HCT116 (cell line): ENCODE measurements around the gene SLC24A3. TPM values are rescaled to one million over a fixed set of nuclear protein-coding genes. Genes with fewer than 3 reads are reported as not detected.

ENCODE experiments used
- ATAC-seq: fragments of 200-7000 bp; cut with Tn5 transposase; 2 replicates; pipeline ENCODE4 v1.9.1; 2020; ENCODE audit warnings: mild to moderate bottlenecking, moderate library complexity
- BruUV-seq: library from RNA; stranded (reverse); fragments of 400-500 nt; replicated peaks from 2 replicates; lab custom pipeline; 2021; lab: Mats Ljungman, UMichigan
- CTCF ChIA-PET: fragments of 300-600 bp; sonication (Branson Sonifier 250); formaldehyde crosslinking; loops from one replicate; lab custom pipeline; 2021; ENCODE audit warnings: antibody characterized with exemption; lab: Charles Lee
- POLR2A ChIA-PET: fragments of 300-600, 350-600 bp; sonication (Branson Sonifier 250); formaldehyde crosslinking; loops from one replicate; lab custom pipeline; 2021; ENCODE audit warnings: antibody characterized with exemption; lab: Charles Lee
- RAD21 ChIA-PET, 2 experiments: fragments of 300-600 bp; sonication (Branson Sonifier 250); formaldehyde crosslinking; loops; one replicate each; lab custom pipeline; 2023; ENCODE audit warnings: low total read pairs in 2 of 2; ENCODE audit not compliant: uncharacterized antibody in 2 of 2, unreplicated experiment in 2 of 2, low non-redundant PET in 1 of 2; lab: Charles Lee
- DNase-seq: peaks from one replicate; pipeline ENCODE4 v3.0.0-alpha.2; 2010; ENCODE audit warnings: low read depth, low spot score
- H2AFZ ChIP-seq: fragments of 200-600 bp; shearing (Covaris generic), sonication (generic); 2 replicates; pipeline ENCODE4 v1.6.1; 2017; ENCODE audit warnings: low read depth, mixed run types, mixed read lengths, antibody characterized with exemption, low read length; ENCODE audit not compliant: poor library complexity, severe bottlenecking
- H3K27ac ChIP-seq: 2 replicates; pipeline ENCODE4 v1.5.1; 2012; ENCODE audit warnings: low read depth, low read length
- H3K27me3 ChIP-seq: fragments of 200-600 bp; sonication (generic); 2 replicates; pipeline ENCODE4 v1.6.1; 2016; ENCODE audit warnings: mixed run types, low read length, mixed read lengths; ENCODE audit not compliant: insufficient read depth
- H3K36me3 ChIP-seq, 2 experiments: fragments of 200-500 bp in 1 of 2; fragments of 200-600 bp in 1 of 2; sonication (Bioruptor generic) in 1 of 2; sonication (generic) in 1 of 2; 2 replicates each; pipeline versions ENCODE4 v1.5.1 to v1.6.1; 2014 to 2016; ENCODE audit warnings: low read length in 2 of 2, inconsistent platforms in 1 of 2, mixed read lengths in 1 of 2, mixed run types in 1 of 2; ENCODE audit not compliant: insufficient read depth in 2 of 2, control insufficient read depth in 1 of 2
- H3K4me1 ChIP-seq, 2 experiments: fragments of 200-600 bp in 1 of 2; sonication (generic) in 1 of 2; 2 replicates each; pipeline versions ENCODE4 v1.5.1 to v1.6.1; 2012 to 2017; ENCODE audit warnings: low read length in 2 of 2, inconsistent platforms in 1 of 2, mild to moderate bottlenecking in 1 of 2, mixed read lengths in 1 of 2, mixed run types in 1 of 2, moderate library complexity in 1 of 2; ENCODE audit not compliant: insufficient read depth in 2 of 2, control insufficient read depth in 1 of 2
- H3K4me2 ChIP-seq: fragments of 200-600 bp; sonication (generic); 2 replicates; pipeline ENCODE4 v1.6.1; 2017; ENCODE audit warnings: mixed run types, low read length, mixed read lengths
- H3K4me3 ChIP-seq, 2 experiments: fragments of 200-600 bp in 1 of 2; sonication (generic) in 1 of 2; replicated peaks in 1 of 2; 2 replicates each; pipeline ENCODE4 v1.5.1; 2011 to 2016; ENCODE audit warnings: low read length in 2 of 2, control low read depth in 1 of 2, low read depth in 1 of 2, mild to moderate bottlenecking in 1 of 2, mixed read lengths in 1 of 2, mixed run types in 1 of 2
- H3K79me2 ChIP-seq: fragments of 200-600 bp; sonication (generic); 2 replicates; pipeline ENCODE4 v1.6.1; 2017; ENCODE audit warnings: mild to moderate bottlenecking, mixed run types, low read length, moderate library complexity, mixed read lengths; ENCODE audit not compliant: insufficient read depth
- H3K9ac ChIP-seq: fragments of 200-600 bp; sonication (generic); 2 replicates; pipeline ENCODE4 v1.6.1; 2016; ENCODE audit warnings: low read length, mixed read lengths
- H3K9me2 ChIP-seq: fragments of 200-600 bp; sonication (generic), shearing (Covaris generic); 2 replicates; pipeline ENCODE4 v1.6.1; 2017; ENCODE audit warnings: mixed run types, mild to moderate bottlenecking, moderate library complexity; ENCODE audit not compliant: insufficient read depth
- H3K9me3 ChIP-seq, 2 experiments: fragments of 200-500 bp in 1 of 2; fragments of 200-600 bp in 1 of 2; sonication (Bioruptor generic) in 1 of 2; sonication (generic) in 1 of 2; 2 replicates each; pipeline ENCODE4 v1.6.1; 2014 to 2017; ENCODE audit warnings: low read length in 2 of 2, mixed read lengths in 2 of 2, inconsistent platforms in 1 of 2, low read depth in 1 of 2, mild to moderate bottlenecking in 1 of 2, mixed run types in 1 of 2, moderate library complexity in 1 of 2; ENCODE audit not compliant: control insufficient read depth in 1 of 2, insufficient read depth in 1 of 2
- H4K20me1 ChIP-seq: fragments of 200-600 bp; sonication (generic), shearing (Covaris generic); 2 replicates; pipeline ENCODE4 v1.6.1; 2017; ENCODE audit warnings: mixed run types, mild to moderate bottlenecking, moderate library complexity; ENCODE audit not compliant: insufficient read depth
- EZH2 ChIP-seq: fragments of 200-600 bp; sonication (generic); IDR thresholded peaks from 2 replicates; pipeline ENCODE4 v1.6.1; 2017; ENCODE audit warnings: antibody characterized with exemption, mixed run types
- JUND ChIP-seq: IDR thresholded peaks from 2 replicates; pipeline ENCODE4 v1.6.1; 2012
- POLR2A ChIP-seq: IDR thresholded peaks from 2 replicates; pipeline ENCODE4 v1.7.0; 2011; ENCODE audit warnings: borderline replicate concordance; ENCODE audit not compliant: insufficient read depth, insufficient read length; ENCODE audit errors: extremely low read depth
- RAD21 ChIP-seq: IDR thresholded peaks from 2 replicates; pipeline ENCODE4 v1.6.1; 2012; ENCODE audit warnings: low read depth, mild to moderate bottlenecking
- intact Hi-C: fragments of 100-400 bp; cut with micrococcal nuclease; formaldehyde crosslinking; loops from 2 replicates; pipeline ENCODE4 v1.10.0; 2022
- total RNA-seq: library from RNA; stranded (reverse); gene quantifications from one replicate; pipeline ENCODE4 v1.2.1, GENCODE V29; 2021; ENCODE audit not compliant: unreplicated experiment
- TF ChIP-seq, protein P1 (sequence below): IDR thresholded peaks from 2 replicates; pipeline ENCODE4 v1.6.1; 2012
- TF ChIP-seq, protein P2 (sequence below), 3 experiments: fragments of 200-600 bp in 1 of 3; sonication (generic) in 1 of 3; IDR thresholded peaks in 2 of 3; conservative IDR thresholded peaks in 1 of 3; 2 replicates each; pipeline ENCODE4 v1.5.1; 2012 to 2017; ENCODE audit warnings: low read depth in 2 of 3, low read length in 2 of 3, antibody characterized with exemption in 1 of 3, borderline replicate concordance in 1 of 3, control low read depth in 1 of 3, mild to moderate bottlenecking in 1 of 3, mixed read lengths in 1 of 3, mixed run types in 1 of 3, moderate library complexity in 1 of 3; ENCODE audit not compliant: insufficient read depth in 1 of 3

SLC24A3 gene
- total RNA-seq, 1 experiment from 2014 or later, result not detected

DNA sequence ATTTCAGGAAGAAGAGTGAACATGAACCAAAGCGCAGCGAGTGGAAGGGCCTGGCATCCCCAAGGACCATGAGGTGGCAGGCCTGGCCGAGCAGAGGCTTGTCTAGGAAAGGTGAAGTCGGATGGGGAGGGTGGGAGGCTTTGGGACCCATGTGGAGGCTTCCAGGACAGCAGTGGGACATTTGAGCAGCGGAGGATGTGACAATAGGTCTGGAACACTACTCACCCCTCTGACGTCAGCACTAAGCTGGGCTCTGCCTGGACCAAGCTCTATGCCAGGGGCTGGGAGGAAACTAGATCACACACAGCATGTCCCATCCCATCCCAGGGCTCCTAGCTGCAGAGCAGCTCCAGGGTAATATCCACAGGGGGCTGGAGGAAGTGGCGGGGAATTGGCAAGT, 370.3 kb downstream of the SLC24A3 start:
- BruUV-seq, result no TSS peak
- H3K9ac ChIP-seq, result no peak overlapping the region
- no peaks in the 10 kb centered on the region for H3K9me3 ChIP-seq
- H3K36me3 ChIP-seq, result no peaks in the 10 kb centered on the region
- intact Hi-C loops, result loop anchor here (1.0 to 10.0 kb wide), 2 partner anchors 377 to 1168 kb away; no protein-coding TSS in a partner anchor
- H3K27ac ChIP-seq, result no peak overlapping the region
- no peak for DNase-seq
- ATAC-seq, result no peak
- H3K27me3 ChIP-seq, result peaks cover 37% of the 10 kb centered on the region
- CTCF ChIA-PET, result interaction anchor here (2.0 kb wide), 1 partner anchor 377 kb away, joined by 15 read pairs; no protein-coding TSS in a partner anchor
- no peak overlapping the region for H2AFZ ChIP-seq
- H3K79me2 ChIP-seq, result no peaks in the 10 kb centered on the region
- H3K9me2 ChIP-seq, result no peaks in the 10 kb centered on the region
- H4K20me1 ChIP-seq, result no peaks in the 10 kb centered on the region
- RAD21 ChIA-PET, result no interaction called here
- POLR2A ChIA-PET, result no interaction called here
- no peaks in the 10 kb centered on the region for H3K4me1 ChIP-seq
- no peak for TF ChIP-seq RAD21
- no peak overlapping the region for H3K4me2 ChIP-seq
- no peak overlapping the region for H3K4me3 ChIP-seq

DNA sequence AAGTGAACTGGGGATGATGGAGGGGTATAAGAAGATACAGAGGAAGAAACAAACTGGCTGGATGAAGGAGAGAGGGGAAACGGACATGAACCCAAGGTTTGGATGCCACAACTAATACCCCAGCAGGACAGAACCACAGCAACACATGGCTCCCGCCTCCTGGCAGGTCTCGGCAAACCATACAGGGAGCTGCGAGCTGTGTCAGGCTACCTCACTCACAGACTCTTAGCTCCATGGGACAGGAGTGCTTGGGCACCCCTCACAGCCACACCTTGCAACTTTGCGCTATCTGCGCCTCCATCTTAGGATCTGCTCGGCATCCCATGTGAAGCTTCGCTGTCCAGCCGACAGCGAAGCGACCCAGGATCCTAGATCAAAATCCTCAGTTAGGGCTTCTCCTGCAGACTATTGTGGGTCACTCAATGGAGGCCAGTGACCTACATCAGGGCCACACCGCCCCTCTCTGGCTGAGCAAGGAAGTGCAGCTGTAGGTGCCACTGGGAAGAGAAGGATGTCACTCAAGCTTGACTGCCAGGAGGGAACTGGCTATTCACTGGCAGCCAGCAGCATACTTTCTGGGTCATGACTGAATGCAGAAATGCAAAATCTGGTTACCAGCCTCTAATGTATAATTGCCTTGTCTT, 371.2 kb downstream of the SLC24A3 start:
- Histone ChIP-seq H3K79me2 (no peaks in the 10 kb centered on the region), H3K36me3 (no peaks in the 10 kb centered on the region), H3K4me2 (no peak overlapping the region), H3K9me3 (no peaks in the 10 kb centered on the region), H4K20me1 (no peaks in the 10 kb centered on the region), H3K9me2 (no peaks in the 10 kb centered on the region), H3K4me1 (no peaks in the 10 kb centered on the region), H3K27ac (no peak overlapping the region), H3K9ac (no peak overlapping the region), H2AFZ (no peak overlapping the region), H3K27me3 (peaks cover 40% of the 10 kb centered on the region), H3K4me3 (no peak overlapping the region)
- intact Hi-C loops, result loop anchor here (1.0 to 10.0 kb wide), 3 partner anchors 378 to 1169 kb away; no protein-coding TSS in a partner anchor
- TF ChIP-seq POLR2A, result no peak
- TF ChIP-seq, protein P1, sequence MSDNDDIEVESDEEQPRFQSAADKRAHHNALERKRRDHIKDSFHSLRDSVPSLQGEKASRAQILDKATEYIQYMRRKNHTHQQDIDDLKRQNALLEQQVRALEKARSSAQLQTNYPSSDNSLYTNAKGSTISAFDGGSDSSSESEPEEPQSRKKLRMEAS, result no peak
- TF ChIP-seq EZH2, result no peak
- TF ChIP-seq, protein P2, sequence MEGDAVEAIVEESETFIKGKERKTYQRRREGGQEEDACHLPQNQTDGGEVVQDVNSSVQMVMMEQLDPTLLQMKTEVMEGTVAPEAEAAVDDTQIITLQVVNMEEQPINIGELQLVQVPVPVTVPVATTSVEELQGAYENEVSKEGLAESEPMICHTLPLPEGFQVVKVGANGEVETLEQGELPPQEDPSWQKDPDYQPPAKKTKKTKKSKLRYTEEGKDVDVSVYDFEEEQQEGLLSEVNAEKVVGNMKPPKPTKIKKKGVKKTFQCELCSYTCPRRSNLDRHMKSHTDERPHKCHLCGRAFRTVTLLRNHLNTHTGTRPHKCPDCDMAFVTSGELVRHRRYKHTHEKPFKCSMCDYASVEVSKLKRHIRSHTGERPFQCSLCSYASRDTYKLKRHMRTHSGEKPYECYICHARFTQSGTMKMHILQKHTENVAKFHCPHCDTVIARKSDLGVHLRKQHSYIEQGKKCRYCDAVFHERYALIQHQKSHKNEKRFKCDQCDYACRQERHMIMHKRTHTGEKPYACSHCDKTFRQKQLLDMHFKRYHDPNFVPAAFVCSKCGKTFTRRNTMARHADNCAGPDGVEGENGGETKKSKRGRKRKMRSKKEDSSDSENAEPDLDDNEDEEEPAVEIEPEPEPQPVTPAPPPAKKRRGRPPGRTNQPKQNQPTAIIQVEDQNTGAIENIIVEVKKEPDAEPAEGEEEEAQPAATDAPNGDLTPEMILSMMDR (IDR thresholded peaks at IDR 0.05 in 2 of 3, conservative IDR thresholded peaks at IDR 0.05 in 1 of 3; ENCODE audit: borderline replicate concordance in 1 of 3, insufficient read depth in 1 of 3, low read depth in 2 of 3, low read length in 2 of 3), result peak; percentile 28 to 89 (median 87); a peak in 5 of 6 replicates
- TF ChIP-seq JUND, result no peak
- TF ChIP-seq RAD21, result peak; percentile 65
- ChIA-PET RAD21 (no interaction called here), POLR2A (no interaction called here), CTCF (interaction anchor here (0.8 to 2.0 kb wide), 8 partner anchors 9 to 1170 kb away, joined by 3 to 15 read pairs (median 4); no protein-coding TSS in a partner anchor)
- BruUV-seq, result no TSS peak
- DNase-seq (peak; percentile 13), ATAC-seq (peak; percentile 85)
